KMS-11 (cell line): ENCODE data around the gene NEFH.

ENCODE experiments used
- H2AFZ ChIP-seq: fragments of 200-600 bp; sonication (generic); 2 replicates; pipeline ENCODE4 v1.6.1; 2016; ENCODE audit warnings: antibody characterized with exemption, mixed run types, low read depth
- H3K27ac ChIP-seq: fragments of 200-600 bp; sonication (generic); 2 replicates; pipeline ENCODE4 v1.6.1; 2016; ENCODE audit warnings: mild to moderate bottlenecking, mixed run types
- H3K27me3 ChIP-seq: fragments of 200-600 bp; sonication (generic); 2 replicates; pipeline ENCODE4 v1.6.1; 2017; ENCODE audit warnings: mild to moderate bottlenecking, low read depth, mixed run types, moderate library complexity; ENCODE audit not compliant: insufficient read depth
- H3K36me3 ChIP-seq: fragments of 200-600 bp; sonication (generic); 2 replicates; pipeline ENCODE4 v1.6.1; 2017; ENCODE audit warnings: mild to moderate bottlenecking, mixed run types; ENCODE audit not compliant: insufficient read depth
- H3K4me1 ChIP-seq: fragments of 200-600 bp; sonication (generic); 2 replicates; pipeline ENCODE4 v1.6.1; 2016; ENCODE audit warnings: mild to moderate bottlenecking, low read depth, mixed run types; ENCODE audit not compliant: poor library complexity, severe bottlenecking
- H3K4me2 ChIP-seq: fragments of 200-600 bp; sonication (generic); 2 replicates; pipeline ENCODE4 v1.7.0; 2016; ENCODE audit warnings: mild to moderate bottlenecking, mixed run types
- H3K4me3 ChIP-seq: fragments of 200-600 bp; sonication (generic); IDR thresholded peaks from 2 replicates; pipeline ENCODE4 v1.6.1; 2017; ENCODE audit warnings: low read depth, low read length, mixed read lengths; ENCODE audit not compliant: insufficient read depth
- H3K79me2 ChIP-seq: fragments of 200-600 bp; sonication (generic); 2 replicates; pipeline ENCODE4 v1.6.1; 2016; ENCODE audit warnings: low read depth, mixed run types; ENCODE audit not compliant: insufficient read depth
- H3K9ac ChIP-seq: fragments of 200-600 bp; sonication (generic); 2 replicates; pipeline ENCODE4 v1.6.1; 2016; ENCODE audit warnings: mild to moderate bottlenecking, mixed run types
- H4K20me1 ChIP-seq: fragments of 200-600 bp; sonication (generic); 2 replicates; pipeline ENCODE4 v1.6.1; 2016; ENCODE audit warnings: mild to moderate bottlenecking, mixed run types; ENCODE audit not compliant: insufficient read depth
- CTCF ChIP-seq: fragments of 200-600 bp; sonication (generic); conservative IDR thresholded peaks from 2 replicates; pipeline ENCODE4 v1.6.1; 2017; ENCODE audit warnings: low read depth, mild to moderate bottlenecking, antibody characterized with exemption, low read length, moderate library complexity, mixed read lengths

NEFH gene

GRCh38 chr22:29503811-29504372 is 23.9 kb downstream of the NEFH start:
- no peaks in the 10 kb centered on the region for H4K20me1 ChIP-seq
- no peak overlapping the region for H3K9ac ChIP-seq
- no peaks in the 10 kb centered on the region for H3K27me3 ChIP-seq
- H3K4me1 ChIP-seq, result peaks cover 6% of the 10 kb centered on the region
- no peaks in the 10 kb centered on the region for H3K36me3 ChIP-seq
- H2AFZ ChIP-seq, result no peak overlapping the region
- no peak overlapping the region for H3K4me2 ChIP-seq
- no peak overlapping the region for H3K27ac ChIP-seq
- no peak overlapping the region for H3K4me3 ChIP-seq
- TF ChIP-seq CTCF, result no peak
- no peaks in the 10 kb centered on the region for H3K79me2 ChIP-seq

GRCh38 chr22:29509298-29509697 is 29.3 kb downstream of the NEFH start:
- Histone ChIP-seq H3K27ac (no peak overlapping the region), H3K4me2 (no peak overlapping the region), H3K36me3 (no peaks in the 10 kb centered on the region), H2AFZ (no peak overlapping the region), H3K79me2 (no peaks in the 10 kb centered on the region), H3K27me3 (no peaks in the 10 kb centered on the region), H3K4me3 (no peak overlapping the region), H4K20me1 (no peaks in the 10 kb centered on the region), H3K9ac (no peak overlapping the region), H3K4me1 (peaks cover 1% of the 10 kb centered on the region)
- no peak for TF ChIP-seq CTCF

GRCh38 chr22:29509815-29510214 is 29.8 kb downstream of the NEFH start:
- Histone ChIP-seq H3K27me3 (no peaks in the 10 kb centered on the region), H4K20me1 (no peaks in the 10 kb centered on the region), H3K79me2 (no peaks in the 10 kb centered on the region), H3K27ac (no peak overlapping the region), H2AFZ (no peak overlapping the region), H3K4me3 (no peak overlapping the region), H3K4me2 (no peak overlapping the region), H3K4me1 (no peaks in the 10 kb centered on the region), H3K9ac (no peak overlapping the region), H3K36me3 (no peaks in the 10 kb centered on the region)
- TF ChIP-seq CTCF, result no peak

- Histone ChIP-seq H3K4me3 (no peak overlapping the region), H2AFZ (no peak overlapping the region), H3K27ac (no peak overlapping the region), H4K20me1 (no peaks in the 10 kb centered on the region), H3K79me2 (no peaks in the 10 kb centered on the region), H3K4me2 (no peak overlapping the region), H3K27me3 (no peaks in the 10 kb centered on the region), H3K9ac (no peak overlapping the region), H3K4me1 (no peaks in the 10 kb centered on the region), H3K36me3 (no peaks in the 10 kb centered on the region)
- TF ChIP-seq CTCF, result no peak
These were observed 30.5 kb downstream of the NEFH start for GRCh38 chr22:29510542-29510941.
